ENCODE data around the gene CAPN3.
"Not testable (repeated sequence)": the region's sequence is repeated elsewhere in the genome, so short reads cannot be mapped to it uniquely, and the experiment has no call there.

The CAPN3 gene

GRCh38 chr15:42359249-42359648 is at the start of gene CAPN3:
Gene CAPN3, plus strand, starts transcription at chr15:42359501. Its CDS starts 305 bp downstream, at chr15:42359806.
- DNase-seq: no peak

GRCh38 chr15:42313463-42313862 is 45.8 kb upstream of the CAPN3 start:
- no peak for DNase-seq

- DNase-seq: no peak
These were observed 44.5 kb upstream of the CAPN3 start for GRCh38 chr15:42314818-42315217.

- DNase-seq: no peak
These were observed 43.8 kb upstream of the CAPN3 start for GRCh38 chr15:42315521-42315920.

GRCh38 chr15:42316282-42316805 is 43.0 kb upstream of the CAPN3 start:
- not testable (repeated sequence) for DNase-seq

DNA sequence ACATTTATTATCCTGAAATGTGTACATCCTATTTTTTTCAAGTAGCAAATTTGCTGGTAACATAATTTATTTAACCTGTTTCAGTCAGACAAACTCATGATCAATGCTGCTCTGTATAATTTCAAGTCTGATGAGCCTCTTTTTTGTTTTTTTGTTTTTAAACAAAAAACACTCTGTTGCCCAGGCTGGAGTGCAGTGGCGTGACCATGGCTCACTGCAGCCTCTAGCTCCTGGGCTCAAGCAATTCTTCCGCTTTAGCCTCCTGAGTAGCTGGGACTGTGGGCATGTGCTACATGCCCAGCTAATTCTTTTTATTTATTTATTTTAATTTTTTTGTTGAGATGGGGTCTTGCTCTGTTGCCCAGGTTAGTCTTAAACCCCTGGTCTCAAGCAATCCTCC is 40.1 kb upstream of the CAPN3 start:
- DNase-seq: no peak

- DNase-seq: no peak
These were observed 35.0 kb upstream of the CAPN3 start for GRCh38 chr15:42324308-42324707.

DNA sequence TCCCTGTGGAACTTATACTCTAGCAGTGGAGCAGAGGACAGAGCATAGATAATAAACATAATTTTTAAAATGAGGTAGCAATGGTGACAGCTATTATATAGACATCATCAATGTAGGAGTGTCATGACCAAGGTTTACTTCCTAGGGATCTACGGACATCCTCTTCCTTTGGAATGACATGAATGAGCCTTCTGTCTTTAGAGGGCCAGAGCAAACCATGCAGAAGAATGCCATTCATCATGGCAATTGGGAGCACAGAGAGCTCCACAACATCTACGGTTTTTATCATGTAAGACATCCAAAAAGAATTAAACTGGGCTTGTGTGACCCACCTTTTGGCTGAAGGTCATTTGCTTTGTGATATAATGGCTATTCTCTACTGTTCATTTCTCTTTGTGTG is 30.1 kb upstream of the CAPN3 start:
- DNase-seq: no peak

DNA sequence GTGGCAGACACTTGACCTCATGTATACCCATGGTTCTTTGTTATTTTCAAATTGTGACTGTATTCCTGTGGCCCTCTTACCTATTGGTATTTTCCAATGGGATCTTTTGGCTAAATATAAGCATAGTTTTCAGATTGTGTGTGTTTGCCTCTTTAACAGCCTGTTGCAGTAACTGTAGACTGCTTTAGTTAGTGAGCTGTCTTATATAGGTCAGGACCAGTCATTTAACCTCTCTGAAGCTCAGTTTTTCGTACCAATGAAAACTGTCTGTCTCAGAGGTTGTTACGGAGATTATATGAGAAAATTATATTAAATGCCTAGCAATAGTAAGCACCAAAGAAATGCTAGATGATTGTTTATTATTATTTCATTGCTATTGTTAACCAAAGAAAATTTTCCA is 29.3 kb upstream of the CAPN3 start:
- DNase-seq: no peak

DNA sequence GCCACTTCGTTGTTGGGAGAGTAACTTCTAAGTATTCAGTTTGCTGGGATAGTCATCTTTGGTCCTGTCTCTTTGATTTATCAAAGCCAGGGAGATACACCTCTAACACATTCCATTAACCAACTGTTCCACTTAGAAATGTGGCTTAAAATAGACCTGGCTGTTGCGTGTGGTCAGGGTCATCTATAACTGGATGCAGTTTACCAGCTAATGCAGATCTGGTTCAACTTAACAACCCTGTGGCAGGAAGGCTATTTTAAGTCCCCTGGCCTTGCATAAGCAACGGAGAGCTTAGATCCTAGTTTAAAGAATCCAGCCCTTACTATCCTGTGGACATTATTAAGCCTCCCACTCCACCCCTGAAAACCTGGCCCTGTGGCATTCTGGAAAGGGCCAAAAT is 28.1 kb upstream of the CAPN3 start:
- no peak for DNase-seq

DNA sequence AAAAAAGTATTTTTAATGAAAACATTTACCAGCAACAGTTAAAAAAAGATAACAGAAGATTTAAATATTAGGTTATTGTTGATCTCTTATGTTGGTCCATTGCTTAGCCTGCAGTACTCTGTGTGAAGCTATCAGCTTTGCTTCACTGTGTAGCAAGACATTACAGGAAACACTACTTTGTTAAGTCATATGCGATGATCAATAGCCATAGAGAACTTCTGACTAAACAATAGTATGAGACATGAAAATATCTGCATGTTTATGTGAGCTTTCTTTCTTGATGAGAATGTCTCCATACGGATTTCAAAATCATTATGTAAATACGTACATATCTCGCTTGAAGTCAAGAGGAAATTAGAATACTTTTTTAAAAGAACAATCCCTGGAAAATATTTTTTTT is 27.0 kb upstream of the CAPN3 start:
- DNase-seq: no peak

- no peak for DNase-seq
These were observed 24.2 kb upstream of the CAPN3 start for GRCh38 chr15:42335074-42335473.

DNA sequence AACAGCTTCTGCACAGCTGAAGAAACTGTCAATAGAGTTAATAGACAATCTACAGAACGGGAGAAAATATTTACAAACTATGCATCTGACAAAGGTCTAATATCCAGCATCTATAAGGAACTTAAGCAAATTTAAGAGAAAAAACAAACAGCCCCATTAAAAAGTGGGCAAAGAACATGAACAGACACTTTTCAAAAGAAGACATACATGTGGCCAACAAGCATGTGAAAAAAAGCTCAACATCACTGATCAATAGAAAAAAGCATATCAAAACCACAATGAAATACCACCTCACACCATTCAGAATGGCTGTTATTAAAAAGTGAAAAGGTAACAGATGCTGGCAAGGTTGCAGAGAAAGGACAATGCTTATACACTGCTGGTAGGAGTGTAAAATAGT is 22.7 kb upstream of the CAPN3 start:
- not testable (repeated sequence) for DNase-seq

GRCh38 chr15:42337104-42337503 is 22.2 kb upstream of the CAPN3 start:
- DNase-seq: not testable (repeated sequence)

GRCh38 chr15:42338500-42338899 is 20.8 kb upstream of the CAPN3 start:
- no peak for DNase-seq

DNA sequence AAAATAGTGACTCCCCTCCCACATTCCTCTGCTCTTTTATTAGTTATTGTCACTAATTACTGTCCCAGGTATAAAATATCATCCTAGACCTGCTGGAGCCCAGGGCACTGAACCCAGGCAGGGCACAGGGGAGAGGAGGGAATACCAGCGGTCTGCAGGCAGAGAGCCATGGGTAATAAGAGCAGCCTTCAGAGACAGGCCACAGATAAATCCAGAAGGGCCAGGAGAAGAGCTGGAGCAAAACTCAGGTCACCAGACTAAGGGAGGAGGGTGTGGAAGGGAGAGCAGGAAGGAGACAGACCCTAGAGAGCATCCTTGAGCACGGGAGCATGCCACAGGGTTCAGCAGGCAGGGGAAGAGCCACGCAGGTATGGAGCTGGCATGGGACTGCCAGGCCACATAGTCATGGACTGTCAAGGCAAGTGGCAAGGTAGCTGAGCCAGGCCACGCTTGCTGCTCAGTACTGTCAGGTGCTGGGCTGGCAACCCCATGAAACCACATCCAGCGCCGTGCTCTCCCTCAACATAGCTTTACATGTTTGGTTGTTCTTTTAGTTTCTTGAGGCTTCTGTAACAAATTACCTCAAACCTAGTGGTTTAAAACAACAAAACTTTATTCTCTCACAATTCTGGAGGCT is 15.6 kb upstream of the CAPN3 start:
- no peak for DNase-seq

GRCh38 chr15:42344763-42345162 is 14.5 kb upstream of the CAPN3 start:
- DNase-seq: no peak

GRCh38 chr15:42345504-42345903 is 13.8 kb upstream of the CAPN3 start:
- DNase-seq: no peak

DNA sequence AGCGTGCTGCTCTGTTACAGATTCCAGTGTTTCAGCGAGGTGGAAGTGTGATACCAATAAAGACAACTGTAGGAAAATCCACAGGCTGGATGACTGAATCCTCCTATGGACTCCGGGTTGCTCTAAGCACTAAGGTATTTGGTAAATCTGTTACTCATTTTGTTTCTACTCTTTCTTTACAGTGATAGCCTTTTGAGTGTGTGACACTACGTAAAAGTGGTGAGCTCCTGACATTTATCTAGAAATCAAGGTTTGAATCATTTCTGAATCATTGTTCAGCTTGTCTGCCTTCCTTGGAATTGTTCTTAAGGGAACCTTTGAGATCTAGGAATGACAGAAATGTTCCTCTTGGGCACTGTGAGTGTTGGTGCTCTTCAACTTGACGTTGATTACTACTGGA is 11.2 kb upstream of the CAPN3 start:
- no peak for DNase-seq

DNA sequence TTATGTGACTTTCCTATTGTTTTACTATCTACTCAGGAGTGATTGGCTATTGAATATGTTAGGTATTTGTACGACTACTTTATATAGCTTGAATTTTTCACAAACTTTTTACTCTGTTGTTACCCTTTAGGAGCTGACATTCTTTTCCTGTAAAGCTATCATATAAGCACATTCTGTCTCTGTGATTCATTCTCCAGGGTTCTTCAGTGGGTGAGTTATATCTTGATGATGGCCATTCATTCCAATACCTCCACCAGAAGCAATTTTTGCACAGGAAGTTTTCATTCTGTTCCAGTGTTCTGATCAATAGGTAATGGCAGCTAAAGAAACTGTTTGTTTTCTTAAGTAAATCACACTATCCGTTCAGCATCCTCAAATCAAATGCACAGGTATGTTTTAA is 10.1 kb upstream of the CAPN3 start:
- DNase-seq: no peak

DNA sequence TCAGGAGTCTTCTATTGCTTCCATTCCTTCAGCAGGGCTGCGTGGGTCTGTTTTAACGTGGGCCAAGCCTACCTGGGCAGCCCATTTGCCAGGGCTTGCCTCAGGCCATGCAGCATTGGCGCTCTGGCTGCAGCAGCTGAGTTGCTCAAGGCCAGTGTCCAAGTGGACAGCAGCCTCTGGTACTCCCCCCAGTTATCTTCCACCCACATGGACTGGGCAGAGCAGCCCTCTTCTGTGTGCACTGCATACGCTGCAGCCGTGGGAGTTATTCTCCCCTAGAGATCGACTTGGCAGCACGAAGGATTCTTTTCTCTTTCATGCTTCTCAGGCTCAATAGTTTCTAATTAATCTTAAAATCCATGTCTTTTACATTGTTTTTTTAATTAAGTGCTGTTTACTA is 6.9 kb upstream of the CAPN3 start:
- no peak for DNase-seq

GRCh38 chr15:42353061-42353460 is 6.2 kb upstream of the CAPN3 start:
- DNase-seq: no peak

DNA sequence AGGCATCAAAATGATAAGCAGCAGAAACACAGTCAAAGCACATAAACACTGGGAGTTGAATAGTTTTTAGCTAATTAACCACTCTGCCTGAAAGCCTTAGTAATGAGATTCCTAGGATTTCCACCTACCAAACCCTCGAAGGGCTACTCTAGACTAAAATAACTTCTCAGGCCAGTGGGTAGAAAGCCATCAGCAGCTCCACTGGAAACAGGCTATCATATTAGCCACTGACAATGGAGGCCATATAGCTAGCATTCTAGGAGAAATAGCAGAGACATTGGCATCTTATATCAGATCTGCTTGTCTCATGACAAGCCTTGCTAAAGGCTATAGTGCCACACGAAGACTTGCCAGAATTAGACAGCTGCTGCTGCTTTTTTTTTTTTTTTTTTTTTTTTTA is 4.5 kb upstream of the CAPN3 start:
- DNase-seq: no peak

GRCh38 chr15:42355291-42355690 is 4.0 kb upstream of the CAPN3 start:
- no peak for DNase-seq

DNA sequence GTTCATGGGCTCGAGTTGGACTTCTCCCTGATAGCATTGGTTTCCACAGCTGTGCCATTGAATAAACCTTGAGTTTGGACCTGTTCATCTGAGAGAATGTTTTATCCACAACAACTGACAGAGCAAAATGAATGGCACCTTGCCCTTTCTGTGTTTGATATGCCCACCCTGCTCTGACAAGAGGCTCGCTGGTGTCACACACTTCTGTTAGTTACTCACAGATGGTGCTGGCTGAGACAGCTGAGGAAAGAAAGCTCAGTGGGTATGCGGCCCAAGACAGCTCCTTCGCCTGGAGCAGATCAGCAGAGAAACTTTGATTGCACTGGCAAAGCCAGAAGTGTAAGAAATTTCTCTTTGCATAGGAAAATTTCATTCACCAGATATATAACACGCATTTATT is 2.5 kb upstream of the CAPN3 start:
- DNase-seq: no peak
